GM12874 (cell line): ENCODE results near the gene ITIH1.

Experiments used
- CTCF ChIP-seq: IDR thresholded peaks from 2 replicates; pipeline ENCODE4 v1.5.1; 2011; ENCODE audit warnings: low read depth, mild to moderate bottlenecking, control low read depth, low read length, moderate library complexity; ENCODE audit not compliant: insufficient read depth

ITIH1 gene

GRCh38 chr3:52789746-52790040, 12.3 kb downstream of the ITIH1 start:
- TF ChIP-seq CTCF: no peak

- no peak for TF ChIP-seq CTCF
Measured at GRCh38 chr3:52790337-52790736, 12.9 kb downstream of the ITIH1 start.

- TF ChIP-seq CTCF: no peak
Measured at GRCh38 chr3:52790741-52791140, 13.3 kb downstream of the ITIH1 start.

GRCh38 chr3:52791366-52791765, 14.0 kb downstream of the ITIH1 start:
- no peak for TF ChIP-seq CTCF

GRCh38 chr3:52791928-52792327, 14.5 kb downstream of the ITIH1 start:
- no peak for TF ChIP-seq CTCF

GRCh38 chr3:52792413-52792812, 15.0 kb downstream of the ITIH1 start:
- TF ChIP-seq CTCF: no peak

GRCh38 chr3:52792961-52793695, 15.7 kb downstream of the ITIH1 start:
- no peak for TF ChIP-seq CTCF
